Measurements from ENCODE around the gene THEMIS.
"Not testable (repeated sequence)": the region's sequence is repeated elsewhere in the genome, so short reads cannot be mapped to it uniquely, and the experiment has no call there.

The THEMIS gene

GRCh38 chr6:127792616-127793015 is 108.2 kb downstream of the THEMIS start:
- no peak for DNase-seq

DNA sequence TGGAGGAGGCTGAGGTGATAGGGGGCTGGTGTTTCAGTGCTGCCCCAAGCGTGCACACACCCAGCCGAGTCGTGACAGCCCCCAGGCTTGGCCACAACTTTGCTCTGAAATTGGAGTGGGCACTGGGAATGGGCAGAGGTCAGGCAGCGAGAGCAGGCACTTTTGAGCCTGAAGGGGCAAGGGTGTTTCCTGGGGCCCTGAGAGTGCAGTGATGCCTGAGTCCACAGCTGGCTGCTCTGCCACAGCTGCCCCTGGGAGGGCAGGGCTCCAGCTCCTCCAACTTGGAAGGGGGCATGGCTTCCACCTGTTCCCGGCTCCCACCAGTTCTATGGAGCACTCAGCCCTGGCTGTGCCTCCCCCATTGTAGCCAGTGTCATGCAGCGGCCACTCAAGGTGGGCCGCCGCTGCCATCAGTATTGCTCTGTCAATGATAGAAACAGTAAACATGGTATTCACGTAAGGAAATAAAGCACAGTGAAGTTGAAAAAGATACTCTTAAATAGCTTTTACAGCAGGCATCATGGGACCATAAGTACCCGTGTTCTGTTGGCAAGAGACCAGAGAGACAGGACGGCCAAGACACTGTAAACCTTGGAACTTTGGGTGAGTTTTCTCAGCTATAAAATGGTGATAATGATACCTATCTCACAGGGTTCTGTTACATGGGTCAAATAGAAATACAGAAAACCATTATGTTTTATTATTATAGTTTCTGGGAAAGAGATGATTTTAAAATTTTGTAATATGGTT is 108.9 kb downstream of the THEMIS start:
- no peak for DNase-seq

DNA sequence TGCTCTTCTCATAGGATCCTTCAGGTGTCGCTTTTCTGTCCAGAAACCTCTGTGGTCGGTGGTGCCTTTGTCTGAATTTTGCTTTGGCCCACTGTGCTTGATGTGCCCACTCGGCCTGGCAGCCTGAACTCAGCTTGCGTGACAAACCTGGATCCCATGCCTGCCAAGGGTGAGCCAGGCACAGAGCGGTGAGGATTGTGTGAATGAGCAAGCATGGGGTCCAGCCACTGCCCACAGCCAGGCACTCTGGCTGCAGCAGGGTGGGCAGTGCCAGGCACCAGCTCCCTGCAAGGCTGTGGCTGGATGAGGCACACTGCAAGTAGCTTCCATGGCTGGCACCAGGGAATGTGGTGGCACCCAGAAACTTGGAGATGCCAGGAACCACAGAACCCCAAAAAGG is 110.3 kb downstream of the THEMIS start:
- DNase-seq: no peak

DNA sequence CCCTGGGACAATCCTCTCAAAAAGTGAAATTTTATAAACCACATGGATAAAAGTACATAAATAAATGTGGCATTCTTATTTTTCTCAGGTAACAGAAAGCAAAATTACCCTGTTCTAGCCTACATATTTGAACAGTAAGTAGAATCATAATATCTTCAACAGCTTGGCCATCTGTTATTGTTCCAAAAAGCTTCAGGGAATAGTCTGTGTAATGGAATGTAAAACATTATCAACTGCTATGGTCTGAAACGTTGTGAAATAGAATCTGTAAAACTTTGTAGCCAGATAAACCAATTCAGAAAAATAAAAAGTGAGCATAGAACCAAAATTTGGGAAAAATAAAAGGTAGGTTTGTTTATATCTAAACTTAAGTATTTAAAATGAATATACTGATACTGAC is 114.7 kb downstream of the THEMIS start:
- DNase-seq: no peak

- no peak for DNase-seq
Measured at GRCh38 chr6:127784468-127784867, 116.4 kb downstream of the THEMIS start.

GRCh38 chr6:127781636-127782272 is 119.1 kb downstream of the THEMIS start:
- not testable (repeated sequence) for DNase-seq

- DNase-seq: no peak
Measured at GRCh38 chr6:127776320-127776719, 124.5 kb downstream of the THEMIS start.

- DNase-seq: no peak
Measured at GRCh38 chr6:127775371-127775770, 125.5 kb downstream of the THEMIS start.

DNA sequence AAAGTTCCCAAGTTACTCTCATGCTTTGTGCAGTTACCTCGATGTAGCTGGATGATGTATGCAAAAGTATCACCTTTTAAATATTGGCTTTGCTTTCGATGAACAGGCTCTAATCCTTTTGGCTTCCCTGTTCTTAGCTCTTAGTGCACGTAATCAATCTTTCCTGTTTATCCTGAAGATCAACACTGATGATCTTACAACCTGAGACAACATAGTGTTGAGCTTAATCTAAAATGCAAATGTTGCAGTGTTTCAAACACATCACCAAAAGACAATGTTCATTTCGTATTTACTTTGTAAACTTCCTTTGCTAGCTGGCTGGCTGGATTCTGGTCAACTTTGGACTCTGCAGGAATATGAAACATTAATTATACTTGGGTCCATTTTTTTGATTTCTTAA is 132.1 kb downstream of the THEMIS start:
- DNase-seq: no peak

DNA sequence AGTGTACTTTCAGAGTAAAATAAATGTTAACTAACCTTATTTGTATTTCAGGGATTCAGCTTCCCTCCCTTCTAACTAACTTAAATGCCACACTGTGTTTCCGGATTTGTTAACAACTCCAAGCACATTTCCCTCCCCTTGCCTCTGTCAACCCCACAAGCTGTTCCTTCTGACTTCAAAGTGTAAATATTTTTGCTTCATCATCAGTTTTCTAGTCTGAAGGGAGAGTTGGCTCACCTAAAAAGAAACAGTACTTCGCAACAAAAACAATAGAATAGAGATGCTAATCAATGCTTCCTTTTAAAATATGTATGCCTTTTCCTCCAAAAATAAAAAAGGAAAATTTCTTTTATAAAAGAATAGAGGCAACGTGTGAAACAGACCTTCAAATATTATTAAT is 132.6 kb downstream of the THEMIS start:
- no peak for DNase-seq

DNA sequence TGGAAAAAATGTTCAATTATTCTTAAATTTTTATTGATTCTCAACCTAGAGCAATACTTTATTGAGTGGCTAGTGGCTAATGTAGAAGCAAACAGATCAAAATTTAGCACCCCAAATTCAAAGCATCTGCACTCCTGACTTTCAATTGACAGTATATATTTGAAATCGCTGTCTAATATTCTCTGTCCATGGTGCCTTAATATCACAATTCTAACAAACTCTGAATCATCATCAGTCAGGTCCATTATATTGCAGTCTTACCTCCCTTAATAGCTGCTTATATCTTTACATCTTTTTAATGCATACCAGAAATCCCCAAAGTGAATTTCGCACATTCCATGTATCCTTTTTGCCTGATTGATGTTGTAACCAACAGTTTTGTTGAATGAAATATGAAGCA is 134.9 kb downstream of the THEMIS start:
- no peak for DNase-seq

DNA sequence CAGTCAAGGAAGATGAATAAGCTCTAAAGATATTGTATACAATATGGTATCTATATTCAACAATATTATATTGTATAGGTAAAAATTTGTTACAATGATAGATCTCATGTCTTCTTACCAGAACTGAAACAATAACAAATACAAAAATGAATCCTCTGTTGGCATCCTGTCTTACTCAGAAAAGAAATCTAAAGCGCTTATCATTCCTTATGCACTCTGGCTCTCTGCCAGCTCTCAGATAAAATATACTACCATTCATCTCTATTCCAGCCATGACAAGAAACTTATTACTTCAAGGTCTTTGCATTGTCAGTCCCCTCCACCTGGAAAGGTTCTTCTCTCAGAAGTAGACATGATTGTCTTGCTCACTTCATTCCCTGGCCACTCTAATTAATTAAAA is 138.6 kb downstream of the THEMIS start:
- peak; percentile 42 for DNase-seq

GRCh38 chr6:127761084-127761483 is 139.8 kb downstream of the THEMIS start:
- no peak for DNase-seq

GRCh38 chr6:127749095-127749494 is 151.8 kb downstream of the THEMIS start:
- no peak for DNase-seq

DNA sequence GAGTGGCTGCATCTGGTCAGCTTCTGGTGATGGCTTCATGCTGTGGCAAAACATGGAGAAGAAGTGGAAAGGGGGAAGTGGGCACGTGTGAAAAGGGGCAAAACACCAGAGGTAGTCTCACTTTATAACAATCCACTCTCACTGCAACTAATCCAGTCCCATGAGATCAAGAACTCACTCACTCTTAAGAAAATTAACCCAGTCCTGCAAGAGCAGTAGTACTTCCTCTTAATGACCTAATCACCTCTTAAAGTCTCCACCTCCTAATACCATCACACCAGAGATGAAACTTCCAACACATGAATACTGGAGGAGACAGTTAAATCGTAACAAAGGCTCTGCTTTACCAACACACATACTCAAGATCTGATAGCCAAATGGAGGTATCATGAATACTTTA is 152.6 kb downstream of the THEMIS start:
- DNase-seq: no peak

GRCh38 chr6:127738423-127738822 is 162.4 kb downstream of the THEMIS start:
- no peak for DNase-seq

GRCh38 chr6:127737768-127738167 is 163.1 kb downstream of the THEMIS start:
- DNase-seq: no peak

DNA sequence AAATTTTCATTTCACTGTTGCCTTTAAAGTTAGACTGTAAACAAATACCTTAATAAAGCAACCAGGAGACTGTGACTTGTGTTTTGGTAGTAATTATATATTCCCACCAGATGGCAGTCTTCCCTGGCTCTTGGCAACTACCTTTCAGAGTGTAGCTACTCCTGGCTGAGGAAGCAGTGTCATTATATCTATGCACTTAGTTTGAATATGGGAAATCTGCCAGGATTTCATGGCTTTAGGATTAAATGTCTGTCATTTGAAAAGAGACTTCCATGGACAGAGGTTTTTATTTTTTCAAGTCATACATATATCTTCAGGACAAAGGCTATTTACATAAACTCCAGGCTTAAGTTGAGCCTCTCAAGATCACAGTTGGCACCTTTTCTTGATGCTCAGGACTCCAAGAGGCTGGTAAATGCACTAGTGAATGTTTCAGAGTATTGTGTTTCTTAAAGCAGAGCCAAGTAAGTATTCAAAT is 163.8 kb downstream of the THEMIS start:
- peak; percentile 55 for DNase-seq

DNA sequence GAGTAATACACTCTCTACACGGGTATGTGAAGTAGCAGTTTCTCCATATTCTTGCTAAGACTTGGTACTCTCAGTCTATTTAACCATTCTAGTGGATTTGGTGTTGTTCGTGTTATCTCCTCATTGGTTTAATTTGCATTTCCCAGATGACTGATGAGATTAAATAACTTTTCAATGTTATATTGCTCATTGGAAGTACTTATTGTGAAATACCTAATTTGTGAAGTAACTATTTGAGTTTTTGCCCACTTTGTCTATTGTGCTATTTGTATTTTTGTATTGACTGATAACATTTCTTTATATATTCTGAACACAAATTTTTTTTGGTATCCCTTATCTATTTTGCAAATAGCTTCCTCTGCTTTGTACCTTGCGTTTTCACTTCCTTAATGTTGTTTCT is 167.9 kb downstream of the THEMIS start:
- DNase-seq: no peak

DNA sequence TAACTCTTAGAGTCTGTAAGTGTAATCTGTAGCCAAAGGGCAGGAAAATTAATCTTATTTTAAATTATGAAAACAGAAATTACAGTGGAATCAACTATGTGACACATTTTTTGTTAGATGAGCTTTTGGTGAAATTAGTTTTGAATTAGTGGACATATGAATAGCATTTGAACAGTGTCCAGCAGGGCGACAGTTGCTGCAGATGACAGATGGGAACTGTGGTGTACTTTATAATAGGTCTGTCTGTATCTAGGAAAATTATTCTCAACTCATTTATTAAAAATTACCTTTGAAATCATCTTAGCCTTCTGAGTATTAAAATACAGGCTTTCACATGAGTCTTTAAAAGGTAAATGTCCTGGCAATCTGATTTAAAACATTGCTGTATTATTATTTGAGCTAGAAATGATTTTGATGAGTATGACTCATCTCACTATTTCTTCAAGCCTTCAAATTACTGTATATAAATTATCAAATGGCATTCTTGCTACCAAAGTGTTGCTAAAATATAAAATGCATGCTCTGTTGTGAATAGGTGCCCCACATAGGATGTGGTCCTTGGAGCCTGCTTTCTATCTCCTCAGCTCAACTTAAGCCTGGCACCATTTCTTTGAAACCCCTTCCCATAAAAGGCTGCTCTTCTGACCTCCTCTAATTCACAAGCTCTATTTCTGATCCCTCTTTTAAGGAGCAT is 173.5 kb downstream of the THEMIS start:
- DNase-seq: no peak

- DNase-seq: no peak
Measured at GRCh38 chr6:127725821-127726220, 175.0 kb downstream of the THEMIS start.

- no peak for DNase-seq
Measured at GRCh38 chr6:127718694-127719093, 182.2 kb downstream of the THEMIS start.

DNA sequence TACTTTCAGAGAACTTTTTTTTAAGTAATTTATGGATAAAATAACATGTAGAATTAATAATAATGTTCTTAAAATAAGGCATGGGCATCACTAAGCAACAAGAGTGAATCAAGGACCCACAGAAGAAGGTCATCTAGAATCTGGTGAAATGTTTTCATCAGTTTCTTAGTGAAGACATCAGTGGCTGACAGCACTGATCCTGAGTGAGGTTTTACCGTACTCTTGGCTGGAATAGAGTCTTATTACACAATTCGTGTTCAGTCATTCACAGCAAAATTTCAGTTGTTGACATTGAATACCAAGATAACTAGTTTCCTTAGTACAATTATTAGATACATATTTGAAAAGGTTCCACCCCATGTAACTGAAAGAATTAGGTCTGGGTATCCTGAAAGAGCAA is 183.5 kb downstream of the THEMIS start:
- no peak for DNase-seq

DNA sequence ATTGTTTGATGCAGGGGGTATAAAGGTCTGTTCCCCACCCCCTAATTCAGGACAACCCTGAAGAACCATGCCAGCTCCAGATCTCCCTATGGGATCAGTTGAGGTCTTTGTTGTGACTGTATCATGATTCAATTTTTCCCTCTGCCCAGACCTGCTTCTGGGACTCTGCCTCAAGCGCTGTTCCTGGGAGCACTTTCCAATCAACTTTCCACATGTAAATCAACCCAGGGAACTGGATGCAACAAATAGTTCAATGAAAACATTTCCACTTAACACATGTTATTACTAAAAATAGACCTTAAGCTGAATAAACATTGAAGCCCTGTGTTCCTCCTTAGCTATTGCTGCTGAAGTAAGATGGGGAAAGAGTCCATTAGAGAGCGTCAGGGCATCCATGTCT is 184.4 kb downstream of the THEMIS start:
- no peak for DNase-seq
